K562 (cell line): ENCODE data around the gene SGTB. TPM values are rescaled to one million over a fixed set of nuclear protein-coding genes. Genes with fewer than 3 reads are reported as not detected.

Source experiments
- ATAC-seq: fragments of 200-7000 bp; cut with Tn5 transposase; 3 replicates; pipeline ENCODE4 v1.9.1; 2020; ENCODE audit warnings: moderate library complexity
- BruUV-seq: library from RNA; stranded (reverse); fragments of 400-500 nt; replicated peaks from 2 replicates; lab custom pipeline; 2021; lab: Mats Ljungman, UMichigan
- CTCF ChIA-PET: fragments of 300-600 bp; formaldehyde crosslinking; extraction: SDS; loops from one replicate; lab custom pipeline; 2021; ENCODE audit warnings: low intra/inter-chr PET ratio; lab: Yijun Ruan, JAX
- POLR2A ChIA-PET: fragments of 300-600, 350-650 bp; sonication (Branson Sonifier 250); formaldehyde crosslinking; extraction: SDS; loops from one replicate; lab custom pipeline; 2021; ENCODE audit warnings: antibody characterized with exemption, inconsistent platforms; lab: Yijun Ruan, JAX
- DNase-seq, 4 experiments: peaks; one replicate each; pipeline versions ENCODE4 v3.0.0 to v3.0.0-alpha.2; 2011 to 2018; ENCODE audit warnings: low spot score in 3 of 4, mixed read lengths in 3 of 4; ENCODE audit errors: extremely low read depth in 1 of 4
- FAIRE-seq: peaks from 2 replicates; lab custom pipeline; 2011; peaks lifted over from hg19 to GRCh38; lab: Jason Lieb, UNC
- H2AFZ ChIP-seq: 2 replicates; pipeline ENCODE4 v1.6.0; 2011; ENCODE audit warnings: low read depth, low read length, control low read depth, inconsistent platforms
- H3K27ac ChIP-seq: fragments of 200-600 bp; 3 replicates; pipeline ENCODE4 v1.8.0; 2011; ENCODE audit warnings: low read depth, mild to moderate bottlenecking, control low read depth, inconsistent platforms, low read length, moderate library complexity, mixed read lengths; ENCODE audit errors: extremely low read depth
- H3K27me3 ChIP-seq, 2 experiments: fragments of 300-600 bp in 1 of 2; 2 replicates in 1 of 2; 3 replicates in 1 of 2; pipeline versions ENCODE4 v1.6.0 to v1.8.0; 2011; ENCODE audit warnings: inconsistent platforms in 2 of 2, low read length in 2 of 2, mild to moderate bottlenecking in 1 of 2, mixed read lengths in 1 of 2, moderate library complexity in 1 of 2; ENCODE audit not compliant: control insufficient read depth in 2 of 2, insufficient read depth in 2 of 2
- H3K36me3 ChIP-seq: fragments of 300-600 bp; 3 replicates; pipeline ENCODE4 v1.8.0; 2011; ENCODE audit warnings: mild to moderate bottlenecking, low read length, inconsistent platforms; ENCODE audit not compliant: control insufficient read depth, insufficient read depth
- H3K4me1 ChIP-seq, 2 experiments: fragments of 200-600 bp in 1 of 2; replicated peaks in 1 of 2; 2 replicates in 1 of 2; 3 replicates in 1 of 2; pipeline versions ENCODE4 v1.5.1 to v1.8.0; 2011; ENCODE audit warnings: inconsistent platforms in 2 of 2, low read length in 2 of 2, mild to moderate bottlenecking in 1 of 2, mixed read lengths in 1 of 2, moderate library complexity in 1 of 2; ENCODE audit not compliant: control insufficient read depth in 2 of 2, insufficient read depth in 2 of 2
- H3K4me2 ChIP-seq: 2 replicates; pipeline ENCODE4 v1.6.1; 2011; ENCODE audit warnings: low read length, control low read depth, inconsistent platforms, mixed read lengths; ENCODE audit not compliant: insufficient read depth
- H3K4me3 ChIP-seq: fragments of 200-600 bp; sonication (generic), shearing (Covaris generic); 2 replicates; pipeline ENCODE4 v1.5.1; 2016; ENCODE audit warnings: control low read depth, inconsistent platforms
- H3K79me2 ChIP-seq: fragments of 200-600 bp; 3 replicates; pipeline ENCODE4 v1.8.0; 2011; ENCODE audit warnings: low read length, inconsistent platforms; ENCODE audit not compliant: control insufficient read depth, insufficient read depth
- H3K9ac ChIP-seq, 2 experiments: 2 replicates each; pipeline versions ENCODE4 v1.6.0 to v1.6.1; 2011; ENCODE audit warnings: low read depth in 2 of 2, low read length in 2 of 2, control low read depth in 1 of 2, inconsistent platforms in 1 of 2, mild to moderate bottlenecking in 1 of 2, mixed read lengths in 1 of 2; ENCODE audit not compliant: insufficient read depth in 1 of 2
- H3K9me1 ChIP-seq: one replicate; pipeline ENCODE4 v1.6.0; 2011; ENCODE audit warnings: inconsistent platforms, mild to moderate bottlenecking, low read length, moderate library complexity; ENCODE audit not compliant: control insufficient read depth, insufficient read depth
- H3K9me3 ChIP-seq: replicated peaks from 2 replicates; pipeline ENCODE4 v1.5.1; 2011; ENCODE audit warnings: low read depth, low read length, inconsistent platforms; ENCODE audit not compliant: control insufficient read depth, insufficient read depth
- H4K20me1 ChIP-seq: replicated peaks from 2 replicates; pipeline ENCODE4 v1.6.1; 2011; ENCODE audit warnings: low read length, inconsistent platforms, mixed read lengths; ENCODE audit not compliant: control insufficient read depth, insufficient read depth
- C11orf30 ChIP-seq: fragments of 450-650 bp; IDR thresholded peaks from 2 replicates; pipeline ENCODE4 v1.6.1; 2016; ENCODE audit warnings: low read depth, mild to moderate bottlenecking
- COPS2 ChIP-seq: fragments of 450-650 bp; conservative IDR thresholded peaks from 2 replicates; pipeline ENCODE4 v1.6.1; 2016; ENCODE audit warnings: mild to moderate bottlenecking, moderate library complexity
- FIP1L1 ChIP-seq: fragments of 200-400 bp; formaldehyde crosslinking; IDR thresholded peaks from 2 replicates; pipeline ENCODE4 v1.6.1; 2018; ENCODE audit warnings: mild to moderate bottlenecking, low read depth, low read length; ENCODE audit not compliant: poor library complexity, severe bottlenecking
- MAFF ChIP-seq: IDR thresholded peaks from 2 replicates; pipeline ENCODE4 v1.6.1; 2012; ENCODE audit warnings: low read length, improper control_type of control experiment
- MAFG ChIP-seq: fragments of 450-650 bp; conservative IDR thresholded peaks from 2 replicates; pipeline ENCODE4 v1.6.1; 2016; ENCODE audit warnings: missing genetic modification characterization, missing compliant biosample characterization
- MAFK ChIP-seq: IDR thresholded peaks from 2 replicates; pipeline ENCODE4 v1.6.1; 2011; ENCODE audit warnings: low read length, improper control_type of control experiment
- OTX1 ChIP-seq: fragments of 450-650 bp; formaldehyde crosslinking; IDR thresholded peaks from 2 replicates; pipeline ENCODE4 v1.4.0; 2022; ENCODE audit warnings: mild to moderate bottlenecking
- RBBP5 ChIP-seq: fragments of 200-600 bp; sonication (generic); IDR thresholded peaks from 2 replicates; pipeline ENCODE4 v1.6.1; 2012; ENCODE audit warnings: borderline replicate concordance, mild to moderate bottlenecking, low read length, control low read depth, inconsistent platforms; ENCODE audit not compliant: insufficient read depth, poor library complexity, severe bottlenecking
- TEAD1 ChIP-seq, 2 experiments: fragments of 450-650 bp in 1 of 2; sonication (generic) in 1 of 2; formaldehyde crosslinking; IDR thresholded peaks; 2 replicates each; pipeline versions ENCODE4 v1.4.0 to v1.8.0; 2020 to 2022; ENCODE audit warnings: mild to moderate bottlenecking in 2 of 2, missing genetic modification reagents in 1 of 2
- THRAP3 ChIP-seq: fragments of 450-650 bp; IDR thresholded peaks from 2 replicates; pipeline ENCODE4 v1.6.1; 2016; ENCODE audit warnings: mild to moderate bottlenecking, inconsistent platforms, borderline replicate concordance
- ZNF316 ChIP-seq: fragments of 450-650 bp; IDR thresholded peaks from 2 replicates; pipeline ENCODE4 v1.6.1; 2016
- WGBS: fragments of 100-300 bp; shearing (Covaris generic); methylation state at CpG from one replicate; pipeline ENCODE4 v1.1.6; 2016; ENCODE audit warnings: low coverage, mixed read lengths; ENCODE audit not compliant: insufficient coverage; ENCODE audit errors: missing lambda C conversion rate; 5-methylcytosine and 5-hydroxymethylcytosine counted together
- in situ Hi-C: fragments of 300-500 bp; cut with MboI; formaldehyde crosslinking; loops from 4 replicates; pipeline ENCODE4 v1.15.0; 2018; ENCODE audit warnings: inconsistent platforms, mixed read lengths
- intact Hi-C: fragments of 100-400 bp; cut with micrococcal nuclease; formaldehyde crosslinking; loops from 2 replicates; pipeline ENCODE4 v1.14.2; 2022
- polyA plus RNA-seq, 8 experiments: library from polyadenylated mRNA; depleted of rRNA in 4 of 8; stranded (reverse) in 5 of 8; unstranded in 3 of 8; fragments of >200 nt; fragmentation: Nextera tagmentation in 2 of 8; fragmentation: Illumina TruSeq in 1 of 8; extraction: Ambion mirVana in 2 of 8; extraction: Trizol in 1 of 8; gene quantifications; 2 replicates each; pipeline versions ENCODE4 v1.2.1 to v1.2.3, GENCODE V29; 2011 to 2014; ENCODE audit warnings: inconsistent platforms in 1 of 8, missing spikeins in 1 of 8
- total RNA-seq, 7 experiments: library from RNA; depleted of rRNA in 6 of 7; stranded (reverse); fragments of >200 nt in 6 of 7; fragmentation: Illumina TruSeq in 2 of 7; extraction: Trizol in 2 of 7; gene quantifications; 2 replicates each; pipeline versions ENCODE4 v1.2.1 to v1.2.3, GENCODE V29; 2011 to 2021; ENCODE audit warnings: low replicate concordance in 1 of 7
- TF ChIP-seq, protein P1 (sequence below): fragments of 250-450 bp; sonication (Bioruptor Pico); IDR thresholded peaks from 2 replicates; pipeline ENCODE4 v1.8.0; 2021; ENCODE audit warnings: moderate library complexity, mild to moderate bottlenecking, inconsistent platforms
- TF ChIP-seq, protein P2 (sequence below): fragments of 450-650 bp; IDR thresholded peaks from 2 replicates; pipeline ENCODE4 v1.7.0; 2016; ENCODE audit warnings: borderline replicate concordance

SGTB gene
- total and polyA plus RNA-seq, 9 of the 15 experiments (the other 6 are each of a cell fraction or from before 2014, with no cell fraction given): 1.3 to 8.4 (median 4.8) TPM

DNA sequence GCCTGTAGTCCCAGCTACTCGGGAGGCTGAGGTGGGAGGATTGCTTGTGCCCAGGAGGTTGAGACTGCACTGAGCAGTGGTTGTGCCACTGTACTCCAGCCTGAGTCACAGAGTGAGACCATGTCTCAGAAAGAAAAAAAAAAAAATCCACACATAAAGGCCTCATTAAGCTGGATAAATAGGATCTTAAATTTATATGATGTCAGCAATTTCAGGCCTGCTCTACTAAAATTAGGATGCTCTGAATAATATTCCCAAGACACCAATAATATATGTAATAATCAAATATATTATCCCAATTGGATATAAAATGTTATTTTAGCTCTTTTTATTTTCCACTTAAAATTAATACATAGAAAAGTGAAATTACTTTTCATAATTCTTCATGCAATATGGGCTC lies 43.7 kb upstream of the SGTB start:
- CTCF ChIA-PET: no interaction called here
- Histone ChIP-seq H3K9me3 (no peaks in the 10 kb centered on the region; the same call in 1 of the 2 replicates), H3K36me3 (peaks cover 21% of the 10 kb centered on the region; the same call in 2 of the 3 replicates), H3K9ac (no peak overlapping the region), H3K4me3 (no peak overlapping the region), H4K20me1 (no peaks in the 10 kb centered on the region), H3K27ac (no peak overlapping the region), H3K4me2 (no peak overlapping the region), H2AFZ (no peak overlapping the region), H3K27me3 (no peaks in the 10 kb centered on the region), H3K79me2 (no peaks in the 10 kb centered on the region), H3K4me1 (no peaks in the 10 kb centered on the region), H3K9me1 (no peaks in the 10 kb centered on the region)
- in situ Hi-C loops: no loop called here
- ATAC-seq (no peak), DNase-seq (no peak), FAIRE-seq (no peak)
- WGBS: 100% methylated on average over 1 of the region's 1 CpG
- intact Hi-C loops: no loop called here
- no TSS peak for BruUV-seq
- TF ChIP-seq MAFF (peak; percentile 69), MAFG (tag) (peak; percentile 69), MAFK (peak; percentile 75), ZNF316 (peak; percentile 89), OTX1 (CRISPR knock-in tag) (no peak), C11orf30 (peak; percentile 71; the same call in 1 of the 2 replicates)
- TF ChIP-seq, protein P1, sequence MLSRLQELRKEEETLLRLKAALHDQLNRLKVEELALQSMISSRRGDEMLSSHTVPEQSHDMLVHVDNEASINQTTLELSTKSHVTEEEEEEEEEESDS (CRISPR knock-in tag): no peak
- POLR2A ChIA-PET: interaction anchor here (1.4 kb wide), 1 partner anchor 13 kb away, joined by 4 read pairs; no protein-coding TSS in a partner anchor

DNA sequence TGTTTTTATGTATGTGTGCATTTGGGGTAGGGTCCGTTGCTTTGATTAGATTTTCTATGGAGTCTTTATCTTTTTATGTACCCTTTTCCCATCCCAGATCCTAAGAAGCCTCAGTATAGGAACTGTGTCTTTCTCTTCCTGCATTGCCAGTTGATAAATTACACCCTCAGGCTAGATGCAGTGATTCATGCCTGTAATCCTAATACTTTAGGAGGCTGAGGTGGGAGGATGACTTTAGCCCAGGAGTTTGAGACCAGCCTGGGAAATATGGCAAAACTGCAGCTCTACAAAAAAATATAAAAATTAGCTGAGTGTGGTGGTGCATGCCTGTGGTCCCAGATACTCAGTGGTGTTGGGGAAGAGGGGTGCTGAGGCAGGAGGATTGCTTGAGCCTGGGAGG lies 40.3 kb upstream of the SGTB start:
- ATAC-seq: no peak
- in situ Hi-C loops: no loop called here
- Histone ChIP-seq H3K9me1 (no peaks in the 10 kb centered on the region), H3K79me2 (0 out of 3 replicates have a peak, but pooled peaks cover under 1% of the 10 kb centered on the region), H3K9me3 (no peaks in the 10 kb centered on the region; the same call in 1 of the 2 replicates), H2AFZ (no peak overlapping the region), H3K4me1 (no peaks in the 10 kb centered on the region), H3K4me2 (no peak overlapping the region), H3K27ac (no peak overlapping the region), H3K27me3 (no peaks in the 10 kb centered on the region)
- 60% methylated on average over 1 of the region's 1 CpG for WGBS
- intact Hi-C loops: no loop called here
- FAIRE-seq: no peak
- CTCF ChIA-PET: no interaction called here
- TF ChIP-seq FIP1L1: no peak
- TF ChIP-seq COPS2: no peak
- no peak for TF ChIP-seq THRAP3
- no peak for TF ChIP-seq RBBP5
- no peak for TF ChIP-seq TEAD1 (CRISPR knock-in tag; IDR thresholded peaks at IDR 0.05)
- TF ChIP-seq, protein P2, sequence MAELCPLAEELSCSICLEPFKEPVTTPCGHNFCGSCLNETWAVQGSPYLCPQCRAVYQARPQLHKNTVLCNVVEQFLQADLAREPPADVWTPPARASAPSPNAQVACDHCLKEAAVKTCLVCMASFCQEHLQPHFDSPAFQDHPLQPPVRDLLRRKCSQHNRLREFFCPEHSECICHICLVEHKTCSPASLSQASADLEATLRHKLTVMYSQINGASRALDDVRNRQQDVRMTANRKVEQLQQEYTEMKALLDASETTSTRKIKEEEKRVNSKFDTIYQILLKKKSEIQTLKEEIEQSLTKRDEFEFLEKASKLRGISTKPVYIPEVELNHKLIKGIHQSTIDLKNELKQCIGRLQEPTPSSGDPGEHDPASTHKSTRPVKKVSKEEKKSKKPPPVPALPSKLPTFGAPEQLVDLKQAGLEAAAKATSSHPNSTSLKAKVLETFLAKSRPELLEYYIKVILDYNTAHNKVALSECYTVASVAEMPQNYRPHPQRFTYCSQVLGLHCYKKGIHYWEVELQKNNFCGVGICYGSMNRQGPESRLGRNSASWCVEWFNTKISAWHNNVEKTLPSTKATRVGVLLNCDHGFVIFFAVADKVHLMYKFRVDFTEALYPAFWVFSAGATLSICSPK: no peak
- TF ChIP-seq, all 486 proteins: peak for 0
- BruUV-seq: no TSS peak
- no peak overlapping the region for H3K9ac ChIP-seq
- H3K4me3 ChIP-seq: no peak overlapping the region
- POLR2A ChIA-PET: no interaction called here
- H4K20me1 ChIP-seq: no peaks in the 10 kb centered on the region
- DNase-seq: no peak
- peaks cover 30% of the 10 kb centered on the region for H3K36me3 ChIP-seq
